Measurements from ENCODE around the gene CD52.

GRCh38 chr1:26290882-26291261 lies 26.9 kb upstream of the CD52 start:
- TF ChIP-seq POLR2A (IDR thresholded peaks at IDR 0.05) = no peak
- TF ChIP-seq CTCF (IDR thresholded peaks at IDR 0.05) = no peak

All from upper lobe of left lung (tissue), 4 donors.